WI38 (cell line): ENCODE measurements around the gene CAMK4.
A peak's percentile ranks its signal among the peaks of the same experiment; 100 is the strongest.

Source experiments
- H3K4me3 ChIP-seq: 2 replicates; pipeline ENCODE4 v1.5.1; 2011; ENCODE audit warnings: low read depth, mild to moderate bottlenecking, control low read depth, low read length
- TF ChIP-seq, protein P1 (sequence below): IDR thresholded peaks from 2 replicates; pipeline ENCODE4 v1.5.1; 2012; ENCODE audit warnings: low read depth, mild to moderate bottlenecking, control low read depth, low read length

CAMK4 gene

GRCh38 chr5:111511174-111511830 is 287.1 kb downstream of the CAMK4 start:
- peak overlapping the region; percentile 96 for H3K4me3 ChIP-seq
- TF ChIP-seq, protein P1, sequence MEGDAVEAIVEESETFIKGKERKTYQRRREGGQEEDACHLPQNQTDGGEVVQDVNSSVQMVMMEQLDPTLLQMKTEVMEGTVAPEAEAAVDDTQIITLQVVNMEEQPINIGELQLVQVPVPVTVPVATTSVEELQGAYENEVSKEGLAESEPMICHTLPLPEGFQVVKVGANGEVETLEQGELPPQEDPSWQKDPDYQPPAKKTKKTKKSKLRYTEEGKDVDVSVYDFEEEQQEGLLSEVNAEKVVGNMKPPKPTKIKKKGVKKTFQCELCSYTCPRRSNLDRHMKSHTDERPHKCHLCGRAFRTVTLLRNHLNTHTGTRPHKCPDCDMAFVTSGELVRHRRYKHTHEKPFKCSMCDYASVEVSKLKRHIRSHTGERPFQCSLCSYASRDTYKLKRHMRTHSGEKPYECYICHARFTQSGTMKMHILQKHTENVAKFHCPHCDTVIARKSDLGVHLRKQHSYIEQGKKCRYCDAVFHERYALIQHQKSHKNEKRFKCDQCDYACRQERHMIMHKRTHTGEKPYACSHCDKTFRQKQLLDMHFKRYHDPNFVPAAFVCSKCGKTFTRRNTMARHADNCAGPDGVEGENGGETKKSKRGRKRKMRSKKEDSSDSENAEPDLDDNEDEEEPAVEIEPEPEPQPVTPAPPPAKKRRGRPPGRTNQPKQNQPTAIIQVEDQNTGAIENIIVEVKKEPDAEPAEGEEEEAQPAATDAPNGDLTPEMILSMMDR: no peak

GRCh38 chr5:111511831-111512374 is 287.7 kb downstream of the CAMK4 start:
- TF ChIP-seq, protein P1: no peak
- H3K4me3 ChIP-seq: peak overlapping the region; percentile 96

DNA sequence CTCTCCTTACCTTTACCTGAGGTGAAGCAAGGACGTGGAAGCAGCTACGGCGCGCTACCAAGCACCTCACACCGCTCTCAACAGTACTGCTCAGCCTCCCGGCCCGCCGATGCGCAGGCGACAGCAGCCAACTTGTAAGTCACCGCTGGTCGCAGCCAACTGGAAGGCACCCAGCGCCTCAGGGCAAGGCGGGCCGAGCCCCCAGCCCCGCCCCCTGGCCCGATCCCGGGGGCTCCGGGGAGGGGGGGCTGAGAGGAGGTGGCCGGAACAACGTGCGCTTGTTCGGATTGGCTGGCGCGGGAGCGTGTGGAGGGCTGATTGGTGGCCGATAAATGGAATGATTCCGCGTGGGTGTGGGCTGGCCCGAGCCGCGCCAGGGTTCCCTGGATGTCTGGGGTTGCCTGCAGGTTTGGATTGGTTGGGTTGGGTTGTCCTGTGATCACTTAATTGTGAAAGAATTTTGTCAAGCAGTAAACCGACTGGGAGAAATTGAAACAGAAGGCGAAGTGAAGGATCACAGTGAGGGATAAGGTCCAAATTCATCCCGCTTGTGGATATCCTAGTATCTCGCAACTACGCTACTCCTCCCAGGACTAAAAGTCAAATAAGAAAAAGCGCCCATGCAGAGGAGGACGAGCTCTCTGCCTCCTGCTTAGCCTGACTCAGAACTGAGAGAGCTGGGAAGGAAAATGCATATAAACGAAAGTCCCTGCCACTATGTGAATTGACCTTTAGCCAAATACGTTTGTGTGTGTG is 288.4 kb downstream of the CAMK4 start, which contains the start of gene STARD4:
TSS of gene STARD4 (minus strand) at position 161 of the 756 bp plus-strand sequence. CDS start 5,102 bp downstream, outside the sequence.
- H3K4me3 ChIP-seq: peak within 1 kb of the TSS; percentile 96
- TF ChIP-seq, protein P1: no peak

- H3K4me3 ChIP-seq: peak overlapping the region; percentile 96
- TF ChIP-seq, protein P1: no peak
Measured at GRCh38 chr5:111513131-111513520, 288.9 kb downstream of the CAMK4 start.

GRCh38 chr5:111514087-111514486 is 289.9 kb downstream of the CAMK4 start:
- H3K4me3 ChIP-seq: no peak overlapping the region
- TF ChIP-seq, protein P1: no peak

- TF ChIP-seq, protein P1: no peak
Measured at GRCh38 chr5:111517853-111518501, 293.8 kb downstream of the CAMK4 start.

More at GRCh38 chr5:111517853-111518501, 293.8 kb downstream of the CAMK4 start:
- H3K4me3 ChIP-seq: no peak overlapping the region
